Measurements from ENCODE around the gene SHROOM3. TPM values are rescaled to one million over a fixed set of nuclear protein-coding genes. Genes with fewer than 3 reads are reported as not detected.

SHROOM3 gene
- polyA plus RNA-seq, 3 donors = 36.8 to 41.2 (median 37.1) TPM

GRCh38 chr4:76487621-76488020 is 52.6 kb downstream of the SHROOM3 start:
- no peak for DNase-seq

GRCh38 chr4:76488455-76488854 is 53.4 kb downstream of the SHROOM3 start:
- DNase-seq = peak; percentile 51

GRCh38 chr4:76488888-76489685 is 54.1 kb downstream of the SHROOM3 start:
- no peak for DNase-seq

- DNase-seq = no peak
These were observed 54.7 kb downstream of the SHROOM3 start for GRCh38 chr4:76489686-76490161.

- DNase-seq = no peak
These were observed 57.0 kb downstream of the SHROOM3 start for GRCh38 chr4:76492055-76492454.

GRCh38 chr4:76494243-76494642 is 59.2 kb downstream of the SHROOM3 start:
- DNase-seq = no peak

GRCh38 chr4:76494871-76495590 is 60.0 kb downstream of the SHROOM3 start:
- no peak for DNase-seq

- no peak for DNase-seq
These were observed 63.5 kb downstream of the SHROOM3 start for GRCh38 chr4:76498550-76498949.

- DNase-seq = no peak
These were observed 64.4 kb downstream of the SHROOM3 start for GRCh38 chr4:76499461-76499860.

GRCh38 chr4:76502886-76503285 is 67.9 kb downstream of the SHROOM3 start:
- DNase-seq = no peak

- peak; percentile 55 for DNase-seq
These were observed 69.8 kb downstream of the SHROOM3 start for GRCh38 chr4:76504613-76505465.

GRCh38 chr4:76511947-76512346 is 76.9 kb downstream of the SHROOM3 start:
- DNase-seq = no peak

- DNase-seq = no peak
These were observed 78.5 kb downstream of the SHROOM3 start for GRCh38 chr4:76513482-76513881.

- no peak for DNase-seq
These were observed 79.1 kb downstream of the SHROOM3 start for GRCh38 chr4:76514087-76514486.

- no peak for DNase-seq
These were observed 81.2 kb downstream of the SHROOM3 start for GRCh38 chr4:76515975-76516843.

- DNase-seq = no peak
These were observed 83.2 kb downstream of the SHROOM3 start for GRCh38 chr4:76518241-76518640.

- DNase-seq = no peak
These were observed 88.6 kb downstream of the SHROOM3 start for GRCh38 chr4:76523593-76523992.

GRCh38 chr4:76525751-76526150 is 90.7 kb downstream of the SHROOM3 start:
- DNase-seq = no peak

- no peak for DNase-seq
These were observed 91.6 kb downstream of the SHROOM3 start for GRCh38 chr4:76526585-76526990.

- no peak for DNase-seq
These were observed 92.6 kb downstream of the SHROOM3 start for GRCh38 chr4:76527666-76528065.

- no peak for DNase-seq
These were observed 96.6 kb downstream of the SHROOM3 start for GRCh38 chr4:76531597-76531996.
